ENCODE data around the gene ZHX3.

DNA sequence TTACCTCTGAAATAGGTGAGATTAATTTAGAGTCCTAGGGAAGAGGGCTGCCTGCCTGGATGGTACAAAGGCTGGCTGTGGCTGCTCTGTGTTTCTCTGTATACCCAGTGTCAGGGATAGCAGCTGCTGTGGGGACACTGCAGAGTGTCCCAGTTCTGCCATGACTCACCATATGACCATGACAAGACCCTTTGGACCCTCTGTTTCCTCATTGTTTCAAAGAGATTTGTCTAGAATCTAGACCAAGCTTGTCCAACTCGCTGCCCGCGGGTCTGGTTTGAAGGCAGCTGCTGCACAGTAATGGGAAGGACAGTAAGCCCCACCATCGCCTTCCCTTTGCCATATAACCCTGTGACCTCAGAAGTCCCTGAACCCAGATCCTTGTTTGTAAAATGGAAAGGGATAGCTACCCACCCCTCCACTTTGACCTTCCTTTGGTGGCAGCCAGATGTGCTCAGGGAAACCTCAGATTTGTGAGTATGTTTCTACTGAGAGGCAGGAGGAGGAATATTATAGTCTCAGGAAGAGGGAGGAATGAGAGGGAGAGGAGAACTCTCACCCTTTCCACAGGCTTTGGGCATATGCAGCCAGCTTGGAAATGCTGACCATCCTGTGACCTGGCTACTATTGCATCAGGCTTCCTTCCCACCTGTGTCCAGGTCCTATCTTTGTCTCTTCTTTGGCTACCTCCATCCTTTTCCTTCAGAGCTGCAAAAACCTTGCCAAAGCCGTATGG lies 166.2 kb downstream of the ZHX3 start:
- TF ChIP-seq, protein P1, sequence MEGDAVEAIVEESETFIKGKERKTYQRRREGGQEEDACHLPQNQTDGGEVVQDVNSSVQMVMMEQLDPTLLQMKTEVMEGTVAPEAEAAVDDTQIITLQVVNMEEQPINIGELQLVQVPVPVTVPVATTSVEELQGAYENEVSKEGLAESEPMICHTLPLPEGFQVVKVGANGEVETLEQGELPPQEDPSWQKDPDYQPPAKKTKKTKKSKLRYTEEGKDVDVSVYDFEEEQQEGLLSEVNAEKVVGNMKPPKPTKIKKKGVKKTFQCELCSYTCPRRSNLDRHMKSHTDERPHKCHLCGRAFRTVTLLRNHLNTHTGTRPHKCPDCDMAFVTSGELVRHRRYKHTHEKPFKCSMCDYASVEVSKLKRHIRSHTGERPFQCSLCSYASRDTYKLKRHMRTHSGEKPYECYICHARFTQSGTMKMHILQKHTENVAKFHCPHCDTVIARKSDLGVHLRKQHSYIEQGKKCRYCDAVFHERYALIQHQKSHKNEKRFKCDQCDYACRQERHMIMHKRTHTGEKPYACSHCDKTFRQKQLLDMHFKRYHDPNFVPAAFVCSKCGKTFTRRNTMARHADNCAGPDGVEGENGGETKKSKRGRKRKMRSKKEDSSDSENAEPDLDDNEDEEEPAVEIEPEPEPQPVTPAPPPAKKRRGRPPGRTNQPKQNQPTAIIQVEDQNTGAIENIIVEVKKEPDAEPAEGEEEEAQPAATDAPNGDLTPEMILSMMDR (conservative IDR thresholded peaks at IDR 0.05; ENCODE audit: low read length) = no peak
- no peak for TF ChIP-seq EZH2phosphoT487 (IDR thresholded peaks at IDR 0.05; ENCODE audit: borderline replicate concordance)
